WERI-Rb-1 (cell line): Measurements from ENCODE around the gene HRH3.

ENCODE experiments used
- DNase-seq: peaks from one replicate; pipeline ENCODE4 v3.0.0-alpha.2; 2020
- H3K27ac ChIP-seq: fragments of 250-450 bp; sonication (Bioruptor Pico); 2 replicates; pipeline ENCODE4 v1.5.1; 2020; ENCODE audit warnings: mild to moderate bottlenecking, moderate library complexity
- H3K27me3 ChIP-seq: fragments of 250-450 bp; sonication (Bioruptor Pico); 2 replicates; pipeline ENCODE4 v1.5.1; 2021; ENCODE audit warnings: mild to moderate bottlenecking, low read depth, moderate library complexity; ENCODE audit not compliant: insufficient read depth, severe bottlenecking
- H3K36me3 ChIP-seq: fragments of 250-450 bp; sonication (Bioruptor Pico); 2 replicates; pipeline ENCODE4 v1.5.1; 2020; ENCODE audit warnings: mild to moderate bottlenecking, moderate library complexity
- H3K4me3 ChIP-seq: 2 replicates; pipeline ENCODE4 v1.5.1; 2011; ENCODE audit warnings: low read depth, mild to moderate bottlenecking, control low read depth, low read length
- H3K9me3 ChIP-seq: fragments of 250-450 bp; sonication (Bioruptor Pico); 2 replicates; pipeline ENCODE4 v1.5.1; 2021; ENCODE audit warnings: mild to moderate bottlenecking, moderate library complexity; ENCODE audit not compliant: severe bottlenecking
- CTCF ChIP-seq: IDR thresholded peaks from 2 replicates; pipeline ENCODE4 v1.5.1; 2011; ENCODE audit warnings: low read depth, mild to moderate bottlenecking, control low read depth, inconsistent platforms, low read length

Gene HRH3

GRCh38 chr20:62225026-62225425, 4.9 kb upstream of the HRH3 start:
- Histone ChIP-seq H3K27me3 (no peaks in the 10 kb centered on the region), H3K36me3 (no peaks in the 10 kb centered on the region), H3K9me3 (no peaks in the 10 kb centered on the region), H3K27ac (no peak overlapping the region), H3K4me3 (no peak overlapping the region)
- no peak for TF ChIP-seq CTCF
- no peak for DNase-seq

- no peaks in the 10 kb centered on the region for H3K36me3 ChIP-seq
- H3K9me3 ChIP-seq: no peaks in the 10 kb centered on the region
- DNase-seq: no peak
- TF ChIP-seq CTCF: no peak
- no peak overlapping the region for H3K4me3 ChIP-seq
- no peak overlapping the region for H3K27ac ChIP-seq
- H3K27me3 ChIP-seq: no peaks in the 10 kb centered on the region
Observed at GRCh38 chr20:62224113-62224855, 4.2 kb upstream of the HRH3 start.

GRCh38 chr20:62223571-62223970, 3.5 kb upstream of the HRH3 start:
- Histone ChIP-seq H3K4me3 (no peak overlapping the region), H3K27ac (no peak overlapping the region), H3K36me3 (no peaks in the 10 kb centered on the region), H3K27me3 (no peaks in the 10 kb centered on the region), H3K9me3 (no peaks in the 10 kb centered on the region)
- no peak for DNase-seq
- TF ChIP-seq CTCF: no peak

- no peaks in the 10 kb centered on the region for H3K27me3 ChIP-seq
- peaks cover 4% of the 10 kb centered on the region for H3K36me3 ChIP-seq
- DNase-seq: no peak
- H3K4me3 ChIP-seq: no peak overlapping the region
- no peak for TF ChIP-seq CTCF
- no peaks in the 10 kb centered on the region for H3K9me3 ChIP-seq
- no peak overlapping the region for H3K27ac ChIP-seq
Observed at GRCh38 chr20:62222972-62223371, 2.9 kb upstream of the HRH3 start.

- DNase-seq: no peak
- Histone ChIP-seq H3K9me3 (no peaks in the 10 kb centered on the region), H3K27me3 (no peaks in the 10 kb centered on the region), H3K27ac (no peak overlapping the region), H3K4me3 (no peak overlapping the region), H3K36me3 (peaks cover 10% of the 10 kb centered on the region)
- no peak for TF ChIP-seq CTCF
Observed at GRCh38 chr20:62222266-62222850, 2.3 kb upstream of the HRH3 start.
